Naive thymus-derived CD4-positive, alpha-beta T cell (primary cell): ENCODE results near the gene IL31. TPM values are rescaled to one million over a fixed set of nuclear protein-coding genes. Genes with fewer than 3 reads are reported as not detected.

Experiments
- ATAC-seq: fragments of 150-1000 bp; cut with Tn5 transposase; 2 replicates; pipeline ENCODE4 v1.10.0; 2021; ENCODE audit warnings: mild to moderate bottlenecking, moderate library complexity
- CTCF ChIA-PET: fragments of 350-600 bp; sonication (Branson Sonifier 250); formaldehyde crosslinking; loops from one replicate; lab custom pipeline; 2021; ENCODE audit warnings: antibody characterized with exemption; lab: Charles Lee
- POLR2A ChIA-PET: fragments of 350-600 bp; sonication (Branson Sonifier 250); formaldehyde crosslinking; loops from one replicate; lab custom pipeline; 2021; ENCODE audit warnings: antibody characterized with exemption, inconsistent platforms; lab: Charles Lee
- DNase-seq, 9 donors: peaks; one replicate each; pipeline versions ENCODE4 v3.0.0 to v3.0.0-alpha.2; 2020 to 2022; ENCODE audit warnings: mixed read lengths in 1 of 9
- H3K27ac ChIP-seq: one replicate; pipeline ENCODE4 v1.7.0; 2013; ENCODE audit warnings: mild to moderate bottlenecking, low read depth, low read length, moderate library complexity
- H3K27me3 ChIP-seq, 2 donors: one replicate each; pipeline ENCODE4 v1.7.0; 2013; ENCODE audit warnings: low read length in 2 of 2, mild to moderate bottlenecking in 2 of 2, moderate library complexity in 2 of 2; ENCODE audit not compliant: control insufficient read depth in 2 of 2, insufficient read depth in 2 of 2
- H3K36me3 ChIP-seq, 3 experiments: 1 replicate in 2 of 3; 2 replicates in 1 of 3; pipeline ENCODE4 v1.7.0; 2013; ENCODE audit warnings: low read length in 3 of 3, mild to moderate bottlenecking in 3 of 3, moderate library complexity in 1 of 3; ENCODE audit not compliant: insufficient read depth in 3 of 3, control insufficient read depth in 2 of 3
- H3K4me1 ChIP-seq, 2 donors: one replicate each; pipeline ENCODE4 v1.7.0; 2013; ENCODE audit warnings: low read length in 2 of 2, mild to moderate bottlenecking in 2 of 2, moderate library complexity in 1 of 2; ENCODE audit not compliant: control insufficient read depth in 2 of 2, insufficient read depth in 2 of 2
- H3K4me3 ChIP-seq: 2 replicates; pipeline ENCODE4 v1.7.0; 2013; ENCODE audit warnings: mild to moderate bottlenecking, low read length
- H3K9me3 ChIP-seq, 3 experiments: 1 replicate in 2 of 3; 2 replicates in 1 of 3; pipeline ENCODE4 v1.7.0; 2013; ENCODE audit warnings: low read length in 3 of 3; ENCODE audit not compliant: control insufficient read depth in 2 of 3
- H3K27ac Mint-ChIP-seq, 9 donors: one replicate each; pipeline ENCODE4 v1.8.0; 2020 to 2022; ENCODE audit warnings: mixed read lengths in 9 of 9, mild to moderate bottlenecking in 8 of 9, moderate library complexity in 5 of 9, inconsistent platforms in 2 of 9
- H3K27me3 Mint-ChIP-seq, 5 donors: one replicate each; pipeline ENCODE4 v1.8.0; 2021 to 2022; ENCODE audit warnings: mixed read lengths in 5 of 5, mild to moderate bottlenecking in 1 of 5
- H3K36me3 Mint-ChIP-seq, 5 donors: one replicate each; pipeline ENCODE4 v1.8.0; 2020 to 2022; ENCODE audit warnings: mixed read lengths in 5 of 5, mild to moderate bottlenecking in 3 of 5, inconsistent platforms in 1 of 5
- H3K4me1 Mint-ChIP-seq, 7 donors: one replicate each; pipeline ENCODE4 v1.8.0; 2020 to 2022; ENCODE audit warnings: mixed read lengths in 7 of 7, mild to moderate bottlenecking in 3 of 7, inconsistent platforms in 1 of 7
- H3K4me3 Mint-ChIP-seq, 10 donors: one replicate each; pipeline ENCODE4 v1.8.0; 2020 to 2022; ENCODE audit warnings: mild to moderate bottlenecking in 10 of 10, mixed read lengths in 10 of 10, moderate library complexity in 6 of 10, inconsistent platforms in 2 of 10
- H3K9me3 Mint-ChIP-seq, 11 donors: one replicate each; pipeline ENCODE4 v1.8.0; 2020 to 2022; ENCODE audit warnings: mixed read lengths in 11 of 11, mild to moderate bottlenecking in 4 of 11, inconsistent platforms in 1 of 11, moderate library complexity in 1 of 11
- intact Hi-C, 2 donors: fragments of 100-400 bp; cut with micrococcal nuclease; formaldehyde crosslinking; loops; one replicate each; pipeline ENCODE4 v1.15.1; 2023
- polyA plus RNA-seq, 2 donors: library from polyadenylated mRNA; unstranded; fragments of 300-500 nt; fragmentation: Illumina TruSeq; gene quantifications; one replicate each; pipeline ENCODE4 v1.2.3, GENCODE V29; 2021
- total RNA-seq, 6 experiments: library from RNA in 5 of 6; stranded (reverse) in 5 of 6; gene quantifications; 1 replicate in 5 of 6; 2 replicates in 1 of 6; pipeline ENCODE4 v1.2.3 and lab custom pipeline; 2021 to 2026

IL31 gene
- total and polyA plus RNA-seq, 7 experiments from 2014 or later: not detected

DNA sequence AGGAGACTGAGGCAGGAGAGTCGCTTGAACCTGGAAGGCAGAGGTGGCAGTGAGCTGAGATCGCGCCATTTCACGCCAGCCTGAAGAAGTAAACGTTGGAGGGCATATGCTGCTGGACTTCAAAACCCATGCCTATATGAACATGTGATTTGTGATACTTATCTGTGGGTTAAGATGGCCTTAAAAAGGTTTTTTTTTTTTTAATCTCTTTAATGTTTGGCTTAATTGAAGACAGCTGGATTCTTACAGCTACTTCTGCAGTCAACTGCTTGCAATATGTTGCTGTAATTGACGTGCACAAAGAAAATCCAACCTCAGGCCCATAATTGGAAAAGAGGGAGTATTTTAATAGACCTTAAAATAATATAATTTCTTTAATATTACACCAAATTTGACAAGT lies 28.0 kb upstream of the IL31 start:
- POLR2A ChIA-PET: interaction anchor here (0.6 kb wide), 1 partner anchor 65 kb away, joined by 5 read pairs; no protein-coding TSS in a partner anchor
- DNase-seq (no peak), ATAC-seq (no peak)
- intact Hi-C loops: loop anchor here (2.0 kb wide), 1 partner anchor 65 kb away; the partner anchor contains the start of gene VPS33A (in 2 of the 2)
- H3K4me1 ChIP-seq: peaks cover 6 to 10% of the 10 kb centered on the region in 2 donors
- H3K4me3 ChIP-seq: no peak overlapping the region
- H3K27me3 ChIP-seq: peaks cover 0 to 3% of the 10 kb centered on the region in 2 donors
- no peaks in the 10 kb centered on the region for H3K9me3 ChIP-seq
- H3K4me1 Mint-ChIP-seq: peaks cover 6 to 18% (median 14%) of the 10 kb centered on the region in 7 donors
- CTCF ChIA-PET: interaction anchor here (0.8 kb wide), 1 partner anchor 154 kb away, joined by 3 read pairs; no protein-coding TSS in a partner anchor
- H3K4me3 Mint-ChIP-seq: peak overlapping the region in 1 of 10 donors; percentile 80
- peaks cover 0 to 4% (median 0%) of the 10 kb centered on the region in 3 experiments for H3K36me3 ChIP-seq
- peaks cover 0 to 3% (median 0%) of the 10 kb centered on the region in 5 donors for H3K36me3 Mint-ChIP-seq
- no peak overlapping the region for H3K27ac ChIP-seq
- H3K9me3 Mint-ChIP-seq: peaks cover 0 to 1% (median 0%) of the 10 kb centered on the region in 11 donors
- H3K27me3 Mint-ChIP-seq: peaks cover 0 to 40% (median 12%) of the 10 kb centered on the region in 5 donors
- no peak overlapping the region for H3K27ac Mint-ChIP-seq

DNA sequence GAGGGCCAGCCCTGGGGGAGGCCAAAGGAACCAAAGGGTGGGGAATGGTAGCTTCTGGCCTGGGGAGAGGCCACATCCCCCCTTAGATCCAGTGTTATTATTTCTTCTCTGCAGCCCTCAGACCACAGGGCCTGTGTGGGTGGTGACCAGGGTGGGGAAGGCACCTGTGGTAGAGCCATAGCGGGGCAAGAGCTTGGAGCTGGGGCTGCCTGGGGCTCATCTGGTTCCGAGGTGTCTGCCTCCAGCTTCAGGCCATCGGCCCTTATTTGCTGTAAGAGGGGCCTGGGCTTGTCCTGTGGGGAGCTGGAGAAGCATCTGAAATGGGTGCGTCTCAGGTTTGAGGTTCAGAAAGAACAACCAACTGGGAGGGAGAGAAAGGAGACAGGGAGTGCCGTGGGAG lies 27.4 kb upstream of the IL31 start:
- ATAC-seq: no peak
- Histone ChIP-seq H3K4me1 (peaks cover 6 to 10% of the 10 kb centered on the region in 2 donors), H3K36me3 (no peaks in the 10 kb centered on the region), H3K9me3 (no peaks in the 10 kb centered on the region), H3K4me3 (no peak overlapping the region), H3K27ac (no peak overlapping the region), H3K27me3 (peaks cover 0 to 3% of the 10 kb centered on the region in 2 donors)
- CTCF ChIA-PET: no interaction called here
- peaks cover 6 to 18% (median 14%) of the 10 kb centered on the region in 7 donors for H3K4me1 Mint-ChIP-seq
- POLR2A ChIA-PET: interaction anchor here (0.6 kb wide), 1 partner anchor 65 kb away, joined by 5 read pairs; no protein-coding TSS in a partner anchor
- peak overlapping the region in 1 of 9 donors; percentile 65 for H3K27ac Mint-ChIP-seq
- DNase-seq: no peak
- H3K27me3 Mint-ChIP-seq: peaks cover 0 to 46% (median 12%) of the 10 kb centered on the region in 5 donors
- peaks cover 0 to 3% (median 0%) of the 10 kb centered on the region in 5 donors for H3K36me3 Mint-ChIP-seq
- intact Hi-C loops: no loop called here
- peak overlapping the region in 1 of 10 donors; percentile 51 for H3K4me3 Mint-ChIP-seq
- H3K9me3 Mint-ChIP-seq: peaks cover 0 to 1% (median 0%) of the 10 kb centered on the region in 11 donors

DNA sequence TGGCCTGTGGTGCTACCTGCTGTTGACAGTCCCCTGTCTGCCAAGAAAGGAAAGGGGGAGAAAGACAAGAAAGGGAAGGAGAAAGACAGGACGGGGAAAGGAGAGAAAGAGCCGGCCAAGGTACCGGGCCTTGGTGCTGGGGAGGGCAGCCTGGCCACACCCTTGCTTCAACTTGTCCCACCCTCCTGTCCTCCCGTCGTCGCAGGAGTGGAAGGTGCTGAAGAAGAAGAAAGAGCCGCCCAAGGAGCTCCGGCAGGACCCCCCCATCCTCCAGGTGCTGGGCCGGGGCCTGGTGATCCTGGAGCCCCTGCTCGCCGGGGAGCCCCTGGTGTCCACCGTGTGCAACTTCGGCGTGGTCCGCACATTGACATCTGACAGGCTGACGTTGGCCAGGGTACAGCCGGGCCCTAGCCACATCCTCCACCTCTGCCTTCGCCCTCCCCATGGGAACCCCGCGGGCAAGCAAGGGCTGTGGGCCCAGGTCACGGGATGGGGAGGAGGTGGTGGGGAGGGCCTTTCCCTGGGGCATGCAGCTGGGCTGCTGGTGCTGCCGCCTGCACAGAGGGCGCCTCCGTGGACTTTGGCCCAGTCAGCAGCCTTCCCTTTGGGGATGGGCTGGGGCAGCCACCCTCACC lies 26.6 kb upstream of the IL31 start:
- no peak overlapping the region for H3K4me3 Mint-ChIP-seq
- intact Hi-C loops: no loop called here
- peak overlapping the region in 1 of 9 donors; percentile 46 for H3K27ac Mint-ChIP-seq
- ChIA-PET CTCF (no interaction called here), POLR2A (no interaction called here)
- H3K36me3 Mint-ChIP-seq: peaks cover 0 to 3% (median 3%) of the 10 kb centered on the region in 5 donors
- Histone ChIP-seq H3K27ac (no peak overlapping the region), H3K9me3 (no peaks in the 10 kb centered on the region), H3K36me3 (no peaks in the 10 kb centered on the region), H3K4me1 (peaks cover 6 to 10% of the 10 kb centered on the region in 2 donors), H3K27me3 (peaks cover 0 to 3% of the 10 kb centered on the region in 2 donors), H3K4me3 (no peak overlapping the region)
- H3K4me1 Mint-ChIP-seq: peaks cover 6 to 18% (median 14%) of the 10 kb centered on the region in 7 donors
- DNase-seq (no peak), ATAC-seq (no peak)
- H3K27me3 Mint-ChIP-seq: peaks cover 0 to 49% (median 12%) of the 10 kb centered on the region in 5 donors
- H3K9me3 Mint-ChIP-seq: peaks cover 0 to 5% (median 2%) of the 10 kb centered on the region in 11 donors

DNA sequence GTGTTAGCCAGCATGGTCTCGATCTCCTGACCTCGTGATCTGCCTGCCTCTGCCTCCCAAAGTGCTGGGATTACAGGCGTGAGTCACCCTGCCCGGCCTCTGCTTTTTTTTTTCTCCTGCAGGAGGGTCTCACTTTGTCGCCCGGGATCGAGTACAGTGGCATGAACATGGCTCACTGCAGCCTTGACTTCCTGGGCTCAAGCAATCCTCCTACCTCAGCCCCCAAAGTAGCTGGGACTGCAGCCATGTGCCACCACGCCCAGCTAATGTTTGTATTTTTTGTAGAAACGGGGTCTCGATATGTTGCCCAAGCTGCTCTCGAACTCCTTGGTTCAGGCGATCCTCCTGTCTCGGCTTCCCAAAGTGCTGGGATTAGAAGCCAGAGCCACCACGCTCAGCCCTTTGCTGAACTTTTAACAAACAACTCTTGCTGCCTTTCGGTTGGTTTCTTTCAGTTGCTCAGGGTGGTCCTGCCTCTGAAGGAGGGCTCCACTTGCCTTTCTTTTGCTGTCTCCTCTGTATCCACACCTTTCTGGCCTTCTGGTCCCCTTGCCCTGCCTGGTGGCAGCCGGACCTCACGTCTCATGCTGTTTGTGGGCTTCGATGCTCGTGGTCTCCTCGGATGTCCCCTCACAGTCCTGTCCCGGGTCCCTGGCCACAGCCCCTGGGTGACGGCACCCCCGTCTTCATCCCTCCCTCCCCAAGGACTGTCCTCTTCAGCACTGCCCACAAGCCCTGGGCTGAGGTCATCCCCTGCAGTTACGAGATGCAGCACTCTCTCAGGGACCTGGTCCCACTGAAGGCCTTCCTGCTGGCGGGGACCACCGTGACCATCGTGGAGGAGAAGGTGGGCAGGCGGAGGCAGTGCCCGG lies 25.7 kb upstream of the IL31 start:
- no peak for ATAC-seq
- intact Hi-C loops: no loop called here
- H3K27me3 Mint-ChIP-seq: peaks cover 0 to 45% (median 12%) of the 10 kb centered on the region in 5 donors

DNA sequence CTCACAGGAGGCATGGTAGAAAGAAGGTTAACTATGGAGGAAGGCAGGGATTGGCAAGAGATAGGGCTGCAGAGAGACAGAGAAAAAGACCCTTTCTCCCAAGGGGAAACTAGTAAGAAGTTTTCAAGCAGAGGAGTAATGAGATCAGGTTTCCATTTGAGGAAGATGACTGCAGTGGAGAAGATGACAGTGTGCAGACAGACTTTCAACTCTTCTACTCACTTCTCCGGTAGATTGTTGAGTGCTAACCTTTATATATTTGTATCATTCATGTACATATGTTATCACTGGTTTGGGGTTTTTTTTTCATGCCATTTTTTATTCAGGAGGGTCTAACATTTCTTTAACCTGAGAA lies 23.6 kb upstream of the IL31 start:
- POLR2A ChIA-PET: no interaction called here
- peaks cover 2 to 3% of the 10 kb centered on the region in 2 donors for H3K4me1 ChIP-seq
- Mint-ChIP-seq H3K4me1 (peaks cover 0 to 5% (median 2%) of the 10 kb centered on the region in 7 donors), H3K4me3 (peak overlapping the region in 1 of 10 donors; percentile 26), H3K27me3 (peaks cover 0 to 37% (median 12%) of the 10 kb centered on the region in 5 donors), H3K36me3 (peaks cover 0 to 7% (median 5%) of the 10 kb centered on the region in 5 donors), H3K9me3 (peaks cover 0 to 9% (median 3%) of the 10 kb centered on the region in 11 donors), H3K27ac (peak overlapping the region in 1 of 9 donors; percentile 56)
- H3K9me3 ChIP-seq: no peaks in the 10 kb centered on the region
- no peak overlapping the region for H3K4me3 ChIP-seq
- CTCF ChIA-PET: no interaction called here
- intact Hi-C loops: no loop called here
- ATAC-seq (no peak), DNase-seq (no peak)
- no peaks in the 10 kb centered on the region for H3K36me3 ChIP-seq
- H3K27me3 ChIP-seq: peaks cover 0 to 3% of the 10 kb centered on the region in 2 donors
- H3K27ac ChIP-seq: no peak overlapping the region

More for the DNA sequence above, 25.7 kb upstream of the IL31 start:
- Histone ChIP-seq H3K4me3 (no peak overlapping the region), H3K36me3 (no peaks in the 10 kb centered on the region), H3K27me3 (peaks cover 0 to 3% of the 10 kb centered on the region in 2 donors), H3K27ac (no peak overlapping the region), H3K9me3 (no peaks in the 10 kb centered on the region), H3K4me1 (peaks cover 6 to 9% of the 10 kb centered on the region in 2 donors)
- H3K4me1 Mint-ChIP-seq: peaks cover under 1 to 13% (median 10%) of the 10 kb centered on the region in 7 donors
- H3K9me3 Mint-ChIP-seq: peaks cover 0 to 9% (median 3%) of the 10 kb centered on the region in 11 donors
- H3K4me3 Mint-ChIP-seq: peak overlapping the region in 1 of 10 donors; percentile 37
- no peak overlapping the region for H3K27ac Mint-ChIP-seq
- DNase-seq: no peak
- ChIA-PET CTCF (no interaction called here), POLR2A (interaction anchor here (0.6 kb wide), 1 partner anchor 271 kb away, joined by 3 read pairs; no protein-coding TSS in a partner anchor)
- peaks cover 0 to 7% (median 5%) of the 10 kb centered on the region in 5 donors for H3K36me3 Mint-ChIP-seq

DNA sequence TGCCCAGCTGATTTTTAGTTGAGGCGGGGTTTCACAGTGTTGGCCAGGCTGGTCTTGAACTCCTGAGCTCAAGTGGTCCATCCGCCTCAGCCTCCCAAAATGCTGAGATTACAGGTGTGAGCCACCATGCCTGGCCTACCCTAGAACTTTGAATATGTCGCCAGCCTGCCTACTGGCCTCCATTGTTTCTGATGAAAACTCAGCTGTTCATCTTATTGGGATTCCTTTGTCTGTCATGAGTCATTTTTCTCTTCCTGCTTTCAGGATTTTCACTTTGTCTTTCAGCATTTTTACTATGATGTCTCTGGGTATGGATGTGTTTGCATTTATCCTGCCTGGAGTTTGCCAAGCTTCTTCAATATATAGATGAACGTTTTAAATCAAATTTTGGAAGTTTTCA lies 21.4 kb upstream of the IL31 start:
- intact Hi-C loops: no loop called here
- DNase-seq (no peak), ATAC-seq (no peak)
- no peak overlapping the region for H3K4me3 ChIP-seq
- peaks cover 0 to 6% (median 4%) of the 10 kb centered on the region in 7 donors for H3K4me1 Mint-ChIP-seq
- no peak overlapping the region for H3K27ac ChIP-seq
- H3K36me3 ChIP-seq: no peaks in the 10 kb centered on the region
- no peaks in the 10 kb centered on the region for H3K4me1 ChIP-seq
- H3K27me3 ChIP-seq: peaks cover 0 to 3% of the 10 kb centered on the region in 2 donors
- H3K9me3 ChIP-seq: no peaks in the 10 kb centered on the region
- H3K27ac Mint-ChIP-seq: no peak overlapping the region
- peaks cover 0 to 9% (median 3%) of the 10 kb centered on the region in 11 donors for H3K9me3 Mint-ChIP-seq
- POLR2A ChIA-PET: interaction anchor here (0.6 kb wide), 1 partner anchor 14 kb away, joined by 3 read pairs; no protein-coding TSS in a partner anchor
- H3K27me3 Mint-ChIP-seq: peaks cover 0 to 28% (median 12%) of the 10 kb centered on the region in 5 donors
- no peak overlapping the region for H3K4me3 Mint-ChIP-seq
- peaks cover 0 to 7% (median 5%) of the 10 kb centered on the region in 5 donors for H3K36me3 Mint-ChIP-seq
- CTCF ChIA-PET: interaction anchor here (0.6 kb wide), 1 partner anchor 142 kb away, joined by 3 read pairs; no protein-coding TSS in a partner anchor
